GM04503 (cell line): ENCODE measurements around the gene TXNDC11.
"Not testable (repeated sequence)": the region's sequence is repeated elsewhere in the genome, so short reads cannot be mapped to it uniquely, and the experiment has no call there.

Experiments
- DNase-seq: peaks from one replicate; pipeline ENCODE4 v3.0.0-alpha.2; 2012; ENCODE audit warnings: low read depth

TXNDC11 gene

GRCh38 chr16:11742536-11743307 lies at the start of gene TXNDC11:
TSS of gene TXNDC11 (minus strand) at chr16:11742857. CDS start at chr16:11742730, 127 bp downstream.
- peak; percentile 79 for DNase-seq

GRCh38 chr16:11791144-11791828 lies 48.6 kb upstream of the TXNDC11 start:
- DNase-seq, result no peak

GRCh38 chr16:11788914-11789313 lies 46.3 kb upstream of the TXNDC11 start:
- no peak for DNase-seq

- DNase-seq, result not testable (repeated sequence)
Measured at GRCh38 chr16:11784980-11785599, 42.4 kb upstream of the TXNDC11 start.

- not testable (repeated sequence) for DNase-seq
Measured at GRCh38 chr16:11784381-11784780, 41.7 kb upstream of the TXNDC11 start.

GRCh38 chr16:11784038-11784369 lies 41.3 kb upstream of the TXNDC11 start:
- no peak for DNase-seq

- DNase-seq, result no peak
Measured at GRCh38 chr16:11783319-11784037, 40.8 kb upstream of the TXNDC11 start.

- no peak for DNase-seq
Measured at GRCh38 chr16:11781773-11782172, 39.1 kb upstream of the TXNDC11 start.

GRCh38 chr16:11780991-11781680 lies 38.5 kb upstream of the TXNDC11 start:
- no peak for DNase-seq

GRCh38 chr16:11779074-11779473 lies 36.4 kb upstream of the TXNDC11 start:
- no peak for DNase-seq

- no peak for DNase-seq
Measured at GRCh38 chr16:11774065-11774626, 31.5 kb upstream of the TXNDC11 start.

GRCh38 chr16:11768849-11769248 lies 26.2 kb upstream of the TXNDC11 start:
- no peak for DNase-seq

GRCh38 chr16:11762431-11762830 lies 19.8 kb upstream of the TXNDC11 start:
- no peak for DNase-seq

GRCh38 chr16:11759997-11760396 lies 17.3 kb upstream of the TXNDC11 start:
- DNase-seq, result no peak

GRCh38 chr16:11759163-11759834 lies 16.6 kb upstream of the TXNDC11 start:
- no peak for DNase-seq

- DNase-seq, result no peak
Measured at GRCh38 chr16:11757671-11758545, 15.3 kb upstream of the TXNDC11 start.

- no peak for DNase-seq
Measured at GRCh38 chr16:11756248-11756647, 13.6 kb upstream of the TXNDC11 start.

- no peak for DNase-seq
Measured at GRCh38 chr16:11755022-11755760, 12.5 kb upstream of the TXNDC11 start.

- DNase-seq, result no peak
Measured at GRCh38 chr16:11752856-11753255, 10.2 kb upstream of the TXNDC11 start.
